ENCODE data around the gene CNTF. TPM values are rescaled to one million over a fixed set of nuclear protein-coding genes. Genes with fewer than 3 reads are reported as not detected.

Gene CNTF
- total and polyA plus RNA-seq, 10 of the 15 experiments (the other 5 are each of a cell fraction or from before 2014, with no cell fraction given), result 0.16 to 2.3 (median 0.73) TPM

- intact Hi-C loops (cut with micrococcal nuclease; ENCODE audit: unreplicated experiment), result no loop called here
- no peak overlapping the region for H3K9ac ChIP-seq (ENCODE audit: control insufficient read depth, insufficient read depth, low read length)
- H4K20me1 ChIP-seq (ENCODE audit: control insufficient read depth, insufficient read depth), result no peaks in the 10 kb centered on the region
- CTCF ChIA-PET, result interaction anchor here (0.7 to 1.9 kb wide), 4 partner anchors 8 to 33 kb away, joined by 3 to 6 read pairs (median 5); no protein-coding TSS in a partner anchor
- TF ChIP-seq BCL3 (IDR thresholded peaks at IDR 0.05; ENCODE audit: borderline replicate concordance, insufficient read depth, low read depth, low read length, poor library complexity, severe bottlenecking) (no peak), MEF2B (IDR thresholded peaks at IDR 0.05; ENCODE audit: partially characterized antibody, poor library complexity, severe bottlenecking) (no peak), ZNF384 (IDR thresholded peaks at IDR 0.05; ENCODE audit: borderline replicate concordance, low read depth, low read length) (no peak), CBFB (IDR thresholded peaks at IDR 0.05; ENCODE audit: low read depth) (no peak), ESRRA (IDR thresholded peaks at IDR 0.05; ENCODE audit: low read length) (no peak), SPI1 (IDR thresholded peaks at IDR 0.05; ENCODE audit: borderline replicate concordance, insufficient read depth, low read depth, low read length) (no peak)
- no peak overlapping the region for H2AFZ ChIP-seq (ENCODE audit: control insufficient read depth, low read depth, low read length)
- RAD21 ChIA-PET (ENCODE audit: unreplicated experiment), result interaction anchor here (1.0 to 1.8 kb wide), 4 partner anchors 9 to 36 kb away, joined by 3 to 5 read pairs (median 4); no protein-coding TSS in a partner anchor
- 94% methylated on average over 3 of the region's 3 CpGs for WGBS (ENCODE audit: insufficient coverage, insufficient replicate concordance, low lambda C conversion rate, missing lambda C conversion rate)
- peaks cover 9% of the 10 kb centered on the region for H3K9me3 ChIP-seq (replicated peaks; ENCODE audit: control insufficient read depth, insufficient read depth, low read length)
- no peak for DNase-seq (ENCODE audit: low read depth, low spot score)
- no peak overlapping the region for H3K4me2 ChIP-seq (ENCODE audit: control insufficient read depth, insufficient read depth)
- FAIRE-seq, result no peak
- SMC1A ChIA-PET (ENCODE audit: uncharacterized antibody, unreplicated experiment), result no interaction called here
- no peak overlapping the region for H3K27ac ChIP-seq (ENCODE audit: control insufficient read depth, insufficient read depth)
- no peak for ATAC-seq
- H3K4me3 ChIP-seq, result no peak overlapping the region
- no peaks in the 10 kb centered on the region for H3K36me3 ChIP-seq (ENCODE audit: control insufficient read depth in 2 of 2, insufficient read depth in 2 of 2, low read length in 1 of 2)
- no TSS peak for BruUV-seq (replicated peaks)
- H3K4me1 ChIP-seq (ENCODE audit: control insufficient read depth, insufficient read depth, low read length), result 0 out of 2 replicates have a peak, but pooled peaks cover under 1% of the 10 kb centered on the region
- in situ Hi-C loops (cut with MboI), result no loop called here
- H3K79me2 ChIP-seq (ENCODE audit: control insufficient read depth, insufficient read depth, low read length), result no peaks in the 10 kb centered on the region
- H3K27me3 ChIP-seq (replicated peaks in 1 of 2; ENCODE audit: control insufficient read depth in 2 of 2, insufficient read depth in 2 of 2, low read length in 1 of 2), result no peaks in the 10 kb centered on the region
- POLR2A ChIA-PET, result no interaction called here
Measured at GRCh38 chr11:58641341-58641740, 18.9 kb downstream of the CNTF start.

All from GM12878 (cell line).